Endothelial cell of umbilical vein (primary cell): ENCODE measurements around the gene FAM72B. TPM values are rescaled to one million over a fixed set of nuclear protein-coding genes. Genes with fewer than 3 reads are reported as not detected.
"Not testable (repeated sequence)": the region's sequence is repeated elsewhere in the genome, so short reads cannot be mapped to it uniquely, and the experiment has no call there.

Experiments used
- BruUV-seq: library from RNA; stranded (reverse); fragments of 400-500 nt; replicated peaks from 2 replicates; lab custom pipeline; 2021; lab: Mats Ljungman, UMichigan
- CTCF ChIA-PET: fragments of 300-600, 350-600 bp; sonication (Branson Sonifier 250); formaldehyde crosslinking; loops from one replicate; lab custom pipeline; 2021; ENCODE audit warnings: antibody characterized with exemption, inconsistent platforms; lab: Charles Lee
- POLR2A ChIA-PET: fragments of 300-600, 350-600 bp; sonication (Branson Sonifier 250); formaldehyde crosslinking; loops from one replicate; lab custom pipeline; 2021; ENCODE audit warnings: antibody characterized with exemption, inconsistent platforms; lab: Charles Lee
- DNase-seq: peaks from one replicate; pipeline ENCODE4 v3.0.0-alpha.2; 2011; ENCODE audit warnings: low read depth, low spot score
- FAIRE-seq: peaks from 2 replicates; lab custom pipeline; 2011; peaks lifted over from hg19 to GRCh38; lab: Jason Lieb, UNC
- H2AFZ ChIP-seq: 2 replicates; pipeline ENCODE4 v1.6.0; 2012; ENCODE audit warnings: low read depth, low read length, control low read depth, inconsistent platforms
- H3K27ac ChIP-seq: 2 replicates; pipeline ENCODE4 v1.5.1; 2011; ENCODE audit warnings: low read depth, mild to moderate bottlenecking, control low read depth, low read length, moderate library complexity; ENCODE audit not compliant: insufficient read depth
- H3K27me3 ChIP-seq, 2 experiments: 2 replicates each; pipeline versions ENCODE4 v1.6.0 to v1.6.1; 2011; ENCODE audit warnings: low read length in 2 of 2, mixed read lengths in 1 of 2; ENCODE audit not compliant: control insufficient read depth in 2 of 2, insufficient read depth in 2 of 2
- H3K36me3 ChIP-seq, 2 experiments: 2 replicates in 1 of 2; 3 replicates in 1 of 2; pipeline ENCODE4 v1.5.1; 2011; ENCODE audit warnings: low read length in 2 of 2, mild to moderate bottlenecking in 1 of 2, moderate library complexity in 1 of 2; ENCODE audit not compliant: control insufficient read depth in 2 of 2, insufficient read depth in 2 of 2; ENCODE audit errors: extremely low read depth in 1 of 2
- H3K4me1 ChIP-seq: 3 replicates; pipeline ENCODE4 v1.5.1; 2011; ENCODE audit warnings: mild to moderate bottlenecking, low read length; ENCODE audit not compliant: control insufficient read depth, insufficient read depth; ENCODE audit errors: extremely low read depth
- H3K4me2 ChIP-seq: 2 replicates; pipeline ENCODE4 v1.6.1; 2011; ENCODE audit warnings: low read length, control low read depth, mixed read lengths; ENCODE audit not compliant: insufficient read depth
- H3K4me3 ChIP-seq, 3 experiments: fragments of 200-600 bp in 1 of 3; sonication (generic), shearing (Covaris generic) in 1 of 3; replicated peaks in 1 of 3; 2 replicates each; pipeline ENCODE4 v1.5.1; 2011 to 2016; ENCODE audit warnings: control low read depth in 3 of 3, low read length in 3 of 3, mild to moderate bottlenecking in 2 of 3, inconsistent platforms in 1 of 3, low read depth in 1 of 3, moderate library complexity in 1 of 3; ENCODE audit not compliant: insufficient read depth in 1 of 3
- H3K79me2 ChIP-seq: 2 replicates; pipeline ENCODE4 v1.6.0; 2012; ENCODE audit warnings: low read length, inconsistent platforms; ENCODE audit not compliant: control insufficient read depth, insufficient read depth
- H3K9ac ChIP-seq: replicated peaks from 2 replicates; pipeline ENCODE3; 2011; ENCODE audit warnings: low read length, control low read depth; ENCODE audit not compliant: insufficient read depth; ENCODE audit errors: extremely low read depth
- H3K9me1 ChIP-seq: replicated peaks from 3 replicates; pipeline ENCODE4 v1.6.0; 2011; ENCODE audit warnings: mild to moderate bottlenecking, low read length; ENCODE audit not compliant: control insufficient read depth, insufficient read depth; ENCODE audit errors: extremely low read depth
- H3K9me3 ChIP-seq: replicated peaks from 2 replicates; pipeline ENCODE4 v1.5.1; 2012; ENCODE audit warnings: low read length, inconsistent platforms; ENCODE audit not compliant: control insufficient read depth, insufficient read depth
- H4K20me1 ChIP-seq: replicated peaks from 2 replicates; pipeline ENCODE3; 2011; ENCODE audit warnings: mild to moderate bottlenecking, low read length; ENCODE audit not compliant: control insufficient read depth, insufficient read depth; ENCODE audit errors: extremely low read depth
- GATA2 ChIP-seq: IDR thresholded peaks from 2 replicates; pipeline ENCODE4 v1.7.0; 2011; ENCODE audit warnings: low read depth, mild to moderate bottlenecking, moderate library complexity, mixed read lengths, low read length; ENCODE audit not compliant: insufficient read length, insufficient read depth
- dilution Hi-C: fragments of 300-500 bp; cut with MboI; formaldehyde crosslinking; loops from one replicate; pipeline ENCODE4 v1.15.0; 2019; ENCODE audit warnings: low sequenced_read_pairs; ENCODE audit not compliant: extremely low pct_ligation_motif_present
- intact Hi-C: fragments of 100-400 bp; cut with micrococcal nuclease; formaldehyde crosslinking; loops from one replicate; pipeline ENCODE4 v1.10.0; 2022
- polyA plus RNA-seq, 4 experiments: library from polyadenylated mRNA; depleted of rRNA in 3 of 4; stranded (reverse) in 3 of 4; unstranded in 1 of 4; fragments of >200 nt; gene quantifications; 2 replicates each; pipeline versions ENCODE4 v1.2.1 to v1.2.3, GENCODE V29; 2011 to 2012; ENCODE audit warnings: missing spikeins in 1 of 4
- total RNA-seq: library from RNA; stranded (reverse); gene quantifications from 2 replicates; pipeline ENCODE4 v1.2.3, GENCODE V29; 2021

The FAM72B gene
- total and polyA plus RNA-seq, 2 donors (not counting 3 experiments of a cell fraction or from before 2014, with no cell fraction given) = 1.9 to 6.5 TPM

DNA sequence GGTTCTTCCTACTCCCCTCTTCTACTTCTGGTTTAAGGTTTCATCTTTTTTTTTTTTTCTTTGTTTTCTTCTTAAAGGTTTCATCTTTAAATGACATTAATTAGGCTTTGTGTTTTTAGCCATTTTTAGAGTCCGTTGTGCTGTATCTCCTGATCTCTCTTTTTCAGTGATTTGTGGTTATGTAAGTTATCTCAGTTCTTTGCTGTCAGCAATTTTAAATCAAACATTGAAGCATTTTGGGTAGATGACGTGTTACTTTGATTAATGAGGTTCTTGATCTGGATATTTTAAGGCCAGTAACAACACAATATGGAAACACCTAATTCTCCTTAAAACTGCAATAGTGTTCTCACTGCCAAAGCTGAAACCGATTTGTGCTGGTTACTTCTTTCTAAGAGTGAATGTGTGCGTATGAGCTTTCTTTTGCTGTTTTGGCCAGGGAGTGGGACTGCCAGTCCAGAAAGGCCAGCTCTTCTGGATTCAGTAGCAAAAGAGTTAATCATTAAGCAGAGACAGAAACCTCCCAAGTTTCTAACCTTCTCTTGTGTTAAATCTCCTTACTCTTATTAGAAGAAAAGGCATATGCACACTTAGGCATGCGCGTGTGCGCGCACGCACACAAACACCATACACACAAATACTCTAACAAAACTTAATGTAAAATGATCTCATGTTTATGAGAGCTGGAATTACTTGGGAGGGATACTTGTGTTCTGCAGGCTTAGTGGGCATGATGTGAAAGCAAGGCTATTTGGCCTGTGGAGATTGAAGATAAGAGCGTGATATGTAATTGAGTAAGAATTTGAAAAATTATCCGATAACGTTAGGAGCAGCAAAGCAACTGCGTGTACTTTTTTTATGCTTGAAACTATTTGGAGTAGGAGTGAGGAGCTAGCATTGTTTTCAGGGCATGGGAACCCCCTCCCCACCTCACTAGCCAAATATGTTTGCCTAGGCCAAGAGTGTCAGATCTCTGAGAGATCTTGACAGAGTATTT is 17.1 kb upstream of the FAM72B start:
- not testable (repeated sequence) for H4K20me1 ChIP-seq

DNA sequence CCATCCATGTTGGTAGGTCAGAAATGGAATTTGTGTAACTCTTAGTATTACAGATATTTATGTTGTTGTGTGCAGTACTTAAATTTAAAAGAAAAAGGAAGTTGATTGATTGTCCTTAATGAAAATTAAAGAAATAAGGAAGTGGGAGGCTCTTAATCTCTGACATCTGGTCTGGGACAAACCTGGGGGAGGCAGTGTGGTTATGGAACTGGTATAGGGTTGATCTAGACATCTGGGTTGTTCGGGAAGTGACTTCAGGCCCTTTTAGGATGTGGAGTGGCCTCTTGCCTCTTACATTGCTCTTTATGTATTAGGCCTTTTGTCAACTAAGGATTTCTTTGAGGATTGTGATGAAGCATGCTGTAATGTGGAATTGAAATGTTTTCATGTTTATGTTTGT is 16.1 kb upstream of the FAM72B start:
- BruUV-seq = not testable (repeated sequence)

More for the DNA sequence above, 17.1 kb upstream of the FAM72B start:
- BruUV-seq, H3K9me3 ChIP-seq, H3K9me1 ChIP-seq, H3K36me3 ChIP-seq, H3K27me3 ChIP-seq, H3K4me3 ChIP-seq, H3K4me1 ChIP-seq, dilution Hi-C loops, CTCF ChIA-PET, intact Hi-C loops, H2AFZ ChIP-seq, H3K9ac ChIP-seq, H3K4me2 ChIP-seq, POLR2A ChIA-PET, FAIRE-seq, H3K27ac ChIP-seq: not testable (repeated sequence)
- DNase-seq = peak; percentile 30
- TF ChIP-seq GATA2 = peak; percentile 32
- peaks cover 18% of the 10 kb centered on the region for H3K79me2 ChIP-seq

DNA sequence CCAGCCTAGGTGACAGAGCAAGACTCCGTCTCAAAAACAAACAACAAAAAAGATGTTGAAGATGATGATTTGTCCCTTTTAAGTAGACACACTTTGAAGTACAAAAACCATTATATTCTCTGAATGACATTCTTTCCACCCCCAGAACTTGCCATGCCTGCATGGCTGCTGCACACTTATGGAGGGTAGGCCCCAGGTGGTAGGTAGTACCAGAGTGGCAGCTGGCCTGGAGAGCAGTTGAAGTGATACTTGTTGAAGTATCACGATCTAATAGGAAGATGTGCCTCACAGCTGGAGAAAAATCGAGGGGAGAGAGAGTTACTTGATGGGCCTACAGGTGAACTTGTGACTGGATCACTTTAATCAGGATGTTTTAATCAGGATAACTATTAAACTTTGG is 15.6 kb upstream of the FAM72B start:
- dilution Hi-C loops, FAIRE-seq, H2AFZ ChIP-seq, H3K36me3 ChIP-seq, DNase-seq, BruUV-seq, intact Hi-C loops, H3K4me1 ChIP-seq, H3K9me1 ChIP-seq, H4K20me1 ChIP-seq, H3K27ac ChIP-seq, H3K27me3 ChIP-seq, POLR2A ChIA-PET, H3K9me3 ChIP-seq, H3K4me3 ChIP-seq, H3K4me2 ChIP-seq, CTCF ChIA-PET, H3K9ac ChIP-seq: not testable (repeated sequence)
- H3K79me2 ChIP-seq = peaks cover 16% of the 10 kb centered on the region

More for the DNA sequence above, 16.1 kb upstream of the FAM72B start:
- DNase-seq, H3K9ac ChIP-seq, intact Hi-C loops, H3K27ac ChIP-seq, POLR2A ChIA-PET, H3K4me1 ChIP-seq, CTCF ChIA-PET, FAIRE-seq, H3K36me3 ChIP-seq, H4K20me1 ChIP-seq, H3K4me3 ChIP-seq, H3K9me3 ChIP-seq, H3K27me3 ChIP-seq, H3K4me2 ChIP-seq, H2AFZ ChIP-seq, H3K9me1 ChIP-seq, dilution Hi-C loops: not testable (repeated sequence)
- peaks cover 16% of the 10 kb centered on the region for H3K79me2 ChIP-seq
